Bronchial epithelial cell (primary cell): ENCODE measurements around the gene CDON. TPM values are rescaled to one million over a fixed set of nuclear protein-coding genes. Genes with fewer than 3 reads are reported as not detected.

Experiments
- DNase-seq: peaks from one replicate; pipeline ENCODE4 v3.0.0-alpha.2; 2010; ENCODE audit warnings: low read depth
- FAIRE-seq: peaks from 2 replicates; lab custom pipeline; 2011; peaks lifted over from hg19 to GRCh38; lab: Jason Lieb, UNC
- H3K27me3 ChIP-seq: 2 replicates; pipeline ENCODE4 v1.5.1; 2011; ENCODE audit warnings: low read length; ENCODE audit not compliant: control insufficient read depth, insufficient read depth
- H3K36me3 ChIP-seq: 2 replicates; pipeline ENCODE4 v1.5.1; 2011; ENCODE audit warnings: low read length; ENCODE audit not compliant: control insufficient read depth, insufficient read depth
- H3K4me3 ChIP-seq: 2 replicates; pipeline ENCODE4 v1.5.1; 2011; ENCODE audit warnings: mild to moderate bottlenecking, low read depth, low read length, control low read depth
- total RNA-seq: library from RNA; depleted of rRNA; stranded (reverse); fragments of >200 nt; gene quantifications from 2 replicates; pipeline ENCODE4 v1.2.1, GENCODE V29; 2014
- TF ChIP-seq, protein P1 (sequence below): IDR thresholded peaks from 2 replicates; pipeline ENCODE4 v1.5.1; 2011; ENCODE audit warnings: mild to moderate bottlenecking, moderate library complexity, low read length, control low read depth, inconsistent platforms; ENCODE audit not compliant: insufficient read depth, severe bottlenecking

CDON gene
- total RNA-seq, 1 donor from 2014 or later = 2.9 TPM

DNA sequence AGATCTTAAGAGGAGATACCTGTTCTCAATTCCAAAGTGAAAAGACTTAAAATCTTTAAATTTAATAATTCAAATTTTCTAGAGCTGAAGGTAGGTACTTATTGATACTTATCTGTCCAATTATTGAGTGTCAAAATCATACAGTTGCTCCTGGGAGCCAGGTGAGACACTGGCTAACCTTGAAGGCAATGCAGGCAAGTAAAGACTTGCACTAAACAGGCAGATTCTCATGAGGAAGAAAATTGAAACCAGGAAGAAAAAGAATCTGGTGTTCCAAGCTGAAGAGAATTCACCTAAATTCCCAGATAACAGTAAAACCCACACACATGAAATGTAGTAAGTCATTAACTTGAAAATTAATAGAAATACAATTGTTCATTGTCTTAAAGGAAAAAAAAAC, 86.5 kb downstream of the CDON start:
- Histone ChIP-seq H3K4me3 (no peak overlapping the region), H3K27me3 (no peaks in the 10 kb centered on the region), H3K36me3 (no peaks in the 10 kb centered on the region)
- TF ChIP-seq, protein P1, sequence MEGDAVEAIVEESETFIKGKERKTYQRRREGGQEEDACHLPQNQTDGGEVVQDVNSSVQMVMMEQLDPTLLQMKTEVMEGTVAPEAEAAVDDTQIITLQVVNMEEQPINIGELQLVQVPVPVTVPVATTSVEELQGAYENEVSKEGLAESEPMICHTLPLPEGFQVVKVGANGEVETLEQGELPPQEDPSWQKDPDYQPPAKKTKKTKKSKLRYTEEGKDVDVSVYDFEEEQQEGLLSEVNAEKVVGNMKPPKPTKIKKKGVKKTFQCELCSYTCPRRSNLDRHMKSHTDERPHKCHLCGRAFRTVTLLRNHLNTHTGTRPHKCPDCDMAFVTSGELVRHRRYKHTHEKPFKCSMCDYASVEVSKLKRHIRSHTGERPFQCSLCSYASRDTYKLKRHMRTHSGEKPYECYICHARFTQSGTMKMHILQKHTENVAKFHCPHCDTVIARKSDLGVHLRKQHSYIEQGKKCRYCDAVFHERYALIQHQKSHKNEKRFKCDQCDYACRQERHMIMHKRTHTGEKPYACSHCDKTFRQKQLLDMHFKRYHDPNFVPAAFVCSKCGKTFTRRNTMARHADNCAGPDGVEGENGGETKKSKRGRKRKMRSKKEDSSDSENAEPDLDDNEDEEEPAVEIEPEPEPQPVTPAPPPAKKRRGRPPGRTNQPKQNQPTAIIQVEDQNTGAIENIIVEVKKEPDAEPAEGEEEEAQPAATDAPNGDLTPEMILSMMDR = no peak
- FAIRE-seq (no peak), DNase-seq (peak; percentile 82)

DNA sequence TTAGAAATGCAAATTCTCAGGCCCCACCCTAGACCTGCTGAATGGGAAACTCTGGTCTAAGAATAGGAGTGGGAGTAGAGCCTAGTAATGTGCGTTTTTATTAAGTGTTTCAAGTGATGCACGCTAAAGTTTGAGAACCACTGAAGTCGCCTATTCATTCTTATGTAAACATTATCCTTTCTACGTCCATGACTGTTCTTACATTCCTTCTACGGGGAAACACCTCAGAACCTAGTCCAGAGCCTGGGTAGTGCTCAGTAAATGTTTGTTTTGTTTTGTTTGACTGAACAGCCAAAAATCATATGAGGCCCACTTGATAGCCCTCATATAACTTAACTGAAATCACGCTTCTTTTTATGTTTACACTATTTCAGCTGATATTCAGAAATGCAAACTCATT, 87.0 kb downstream of the CDON start:
- no peaks in the 10 kb centered on the region for H3K27me3 ChIP-seq
- no peaks in the 10 kb centered on the region for H3K36me3 ChIP-seq
- no peak overlapping the region for H3K4me3 ChIP-seq
- FAIRE-seq (no peak), DNase-seq (peak; percentile 75)
- TF ChIP-seq, protein P1 = no peak

DNA sequence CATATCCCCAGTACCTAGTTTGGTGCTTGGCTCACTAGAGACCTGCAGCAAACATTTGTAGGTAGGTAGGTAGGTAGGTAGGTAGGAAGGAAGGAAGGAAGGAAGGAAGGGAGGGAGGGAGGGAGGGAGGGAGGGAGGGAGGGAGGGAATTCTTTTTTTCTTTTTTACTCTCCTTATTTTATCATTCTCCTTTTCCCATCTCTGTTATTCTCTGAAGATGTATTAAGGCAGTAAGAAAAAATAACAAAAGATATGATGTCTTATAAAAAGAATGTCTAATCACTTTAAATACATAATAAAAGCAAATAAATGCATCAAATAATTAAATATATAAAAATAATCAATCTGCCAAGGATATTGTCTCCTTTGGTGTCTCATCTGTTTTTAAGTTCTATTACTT, 88.4 kb downstream of the CDON start:
- FAIRE-seq = no peak
- no peaks in the 10 kb centered on the region for H3K27me3 ChIP-seq
- no peak for DNase-seq
- H3K36me3 ChIP-seq = no peaks in the 10 kb centered on the region
- TF ChIP-seq, protein P1 = no peak
- no peak overlapping the region for H3K4me3 ChIP-seq

DNA sequence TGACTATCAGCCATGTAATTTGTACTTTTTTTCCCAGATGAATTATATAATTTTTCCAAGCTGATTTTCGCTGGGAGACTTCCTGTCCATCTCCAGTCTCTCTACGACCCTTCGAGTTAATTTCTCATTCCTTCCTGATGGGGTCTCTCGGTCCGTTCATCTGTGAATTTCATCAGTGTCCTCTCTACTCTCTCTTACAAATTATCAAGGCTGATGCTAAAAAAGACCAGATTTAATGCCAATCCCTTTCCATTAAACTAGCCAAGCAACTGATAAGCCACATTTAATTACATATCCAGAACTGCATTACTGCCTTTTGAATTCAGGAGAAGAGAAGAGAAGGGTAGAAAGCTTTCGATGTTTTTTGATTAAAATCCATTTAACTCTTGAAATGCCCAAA, 91.0 kb downstream of the CDON start:
- FAIRE-seq = no peak
- no peak overlapping the region for H3K4me3 ChIP-seq

DNA sequence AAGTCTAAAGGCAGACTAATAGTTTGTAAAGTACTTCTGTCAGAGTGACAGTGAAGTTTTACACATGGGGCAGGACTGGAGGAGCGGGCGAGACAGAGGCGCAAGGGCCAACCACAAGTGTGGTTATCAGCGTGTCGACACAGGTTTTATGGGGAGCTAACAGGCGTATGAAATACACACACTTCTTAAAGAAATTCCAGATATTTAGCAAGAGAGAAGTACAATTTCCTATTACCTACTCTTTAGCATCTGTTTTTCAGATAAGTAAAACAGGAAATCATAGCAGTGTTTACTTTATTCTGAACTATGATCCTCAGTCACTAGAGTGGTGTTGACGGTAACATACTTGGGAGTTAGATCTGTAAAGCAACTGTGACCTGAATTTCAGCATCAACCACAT, 94.3 kb downstream of the CDON start:
- no peaks in the 10 kb centered on the region for H3K36me3 ChIP-seq
- H3K4me3 ChIP-seq = no peak overlapping the region
- TF ChIP-seq, protein P1 = no peak
- DNase-seq (peak; percentile 86), FAIRE-seq (no peak)
- H3K27me3 ChIP-seq = no peaks in the 10 kb centered on the region

More for the DNA sequence above, 91.0 kb downstream of the CDON start:
- H3K27me3 ChIP-seq = no peaks in the 10 kb centered on the region
- TF ChIP-seq, protein P1 = no peak
- no peak for DNase-seq
- H3K36me3 ChIP-seq = no peaks in the 10 kb centered on the region

DNA sequence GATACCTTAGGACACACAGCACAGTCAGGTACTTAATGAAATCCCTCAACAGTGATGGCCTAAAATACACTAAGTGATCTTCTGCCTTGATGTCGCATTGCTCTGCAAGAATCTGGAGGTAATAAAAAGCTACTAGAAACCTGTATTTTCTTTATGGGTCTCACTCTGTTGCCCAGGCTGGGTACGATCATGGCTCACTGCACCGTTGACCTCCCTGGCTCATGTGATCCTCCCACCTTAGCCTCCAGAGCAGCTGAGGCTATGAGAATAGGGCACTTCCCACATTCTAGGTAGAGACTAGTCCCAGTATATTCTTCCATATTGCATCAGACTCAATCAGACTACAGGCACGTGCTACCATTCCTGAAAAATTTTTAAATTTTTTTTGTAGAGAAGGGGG, 95.2 kb downstream of the CDON start:
- H3K4me3 ChIP-seq = no peak overlapping the region
- H3K36me3 ChIP-seq = no peaks in the 10 kb centered on the region
- DNase-seq = no peak
- no peaks in the 10 kb centered on the region for H3K27me3 ChIP-seq
- FAIRE-seq = no peak
- TF ChIP-seq, protein P1 = no peak
